ENCODE data around the gene CCDC88C. TPM values are rescaled to one million over a fixed set of nuclear protein-coding genes. Genes with fewer than 3 reads are reported as not detected.

Gene CCDC88C
- total RNA-seq, 2 donors from 2014 or later: 36.3 to 57.4 TPM

DNA sequence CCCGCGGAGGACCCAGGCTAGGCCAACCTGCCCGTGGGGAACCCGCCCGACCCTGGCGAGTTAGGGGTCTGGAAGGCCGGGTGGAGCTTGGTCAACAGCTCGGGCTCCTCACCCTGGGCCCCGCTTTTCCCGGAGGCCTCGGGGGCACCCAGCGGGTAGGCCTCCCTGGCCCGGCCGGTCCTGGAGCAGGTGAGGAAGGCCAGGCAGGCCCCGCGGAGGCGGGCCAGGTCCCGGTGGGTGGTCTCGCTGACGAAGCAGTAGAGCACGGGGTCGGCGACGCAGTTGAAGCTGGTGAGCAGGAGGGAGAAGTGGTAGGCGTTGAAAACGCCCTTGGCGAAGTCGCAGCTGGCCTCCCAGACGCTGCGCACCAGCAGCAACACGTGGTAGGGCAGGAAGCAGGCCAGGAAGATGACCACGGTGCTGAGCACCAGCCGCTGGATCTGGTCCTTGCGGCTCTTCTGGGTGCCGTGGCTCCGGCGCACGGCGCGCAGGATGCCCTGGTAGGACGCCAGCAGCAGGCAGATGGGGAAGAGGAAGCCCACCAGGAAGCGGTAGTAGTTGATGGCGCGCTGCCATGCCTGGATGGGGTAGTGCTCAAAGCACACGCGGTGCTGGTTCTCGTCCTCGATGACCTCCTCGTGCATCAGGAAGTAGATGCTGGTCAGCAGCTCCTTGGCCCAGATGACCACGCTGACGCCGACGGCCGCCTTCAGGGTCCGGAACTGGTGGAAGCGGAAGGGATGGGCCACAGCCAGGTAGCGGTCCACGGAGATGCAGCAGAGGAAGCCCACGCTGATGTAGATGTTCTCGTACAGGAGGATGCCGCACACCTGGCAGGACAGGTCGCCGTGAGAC lies 183.5 kb downstream of the CCDC88C start:
- 89 to 90% methylated on average over 55 to 58 of the region's 63 CpGs for WGBS, 2 donors
- H3K4me1 ChIP-seq: no peaks in the 10 kb centered on the region
- peaks cover 0 to 8% (median 0%) of the 10 kb centered on the region in 3 donors for H3K9me3 ChIP-seq
- intact Hi-C loops (cut with DNase I): no loop called here
- no peak overlapping the region for H3K4me3 ChIP-seq
- DNase-seq (no peak), ATAC-seq (no peak)
- no peaks in the 10 kb centered on the region for H3K27me3 ChIP-seq
- no peaks in the 10 kb centered on the region for H3K36me3 ChIP-seq (replicated peaks in 1 of 2; ENCODE audit: insufficient read depth in 1 of 2, low read depth in 2 of 2)
- TF ChIP-seq POLR2A (IDR thresholded peaks at IDR 0.05): no peak
- TF ChIP-seq, protein P1, sequence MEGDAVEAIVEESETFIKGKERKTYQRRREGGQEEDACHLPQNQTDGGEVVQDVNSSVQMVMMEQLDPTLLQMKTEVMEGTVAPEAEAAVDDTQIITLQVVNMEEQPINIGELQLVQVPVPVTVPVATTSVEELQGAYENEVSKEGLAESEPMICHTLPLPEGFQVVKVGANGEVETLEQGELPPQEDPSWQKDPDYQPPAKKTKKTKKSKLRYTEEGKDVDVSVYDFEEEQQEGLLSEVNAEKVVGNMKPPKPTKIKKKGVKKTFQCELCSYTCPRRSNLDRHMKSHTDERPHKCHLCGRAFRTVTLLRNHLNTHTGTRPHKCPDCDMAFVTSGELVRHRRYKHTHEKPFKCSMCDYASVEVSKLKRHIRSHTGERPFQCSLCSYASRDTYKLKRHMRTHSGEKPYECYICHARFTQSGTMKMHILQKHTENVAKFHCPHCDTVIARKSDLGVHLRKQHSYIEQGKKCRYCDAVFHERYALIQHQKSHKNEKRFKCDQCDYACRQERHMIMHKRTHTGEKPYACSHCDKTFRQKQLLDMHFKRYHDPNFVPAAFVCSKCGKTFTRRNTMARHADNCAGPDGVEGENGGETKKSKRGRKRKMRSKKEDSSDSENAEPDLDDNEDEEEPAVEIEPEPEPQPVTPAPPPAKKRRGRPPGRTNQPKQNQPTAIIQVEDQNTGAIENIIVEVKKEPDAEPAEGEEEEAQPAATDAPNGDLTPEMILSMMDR (IDR thresholded peaks at IDR 0.05): no peak
- no peak overlapping the region for H3K27ac ChIP-seq

GRCh38 chr14:91232603-91233002 lies 185.0 kb downstream of the CCDC88C start:
- no peak for ATAC-seq
- Histone ChIP-seq H3K4me1 (no peaks in the 10 kb centered on the region), H3K9me3 (peaks cover 0 to 8% (median 0%) of the 10 kb centered on the region in 3 donors), H3K36me3 (replicated peaks in 1 of 2; ENCODE audit: insufficient read depth in 1 of 2, low read depth in 2 of 2) (no peaks in the 10 kb centered on the region), H3K27me3 (no peaks in the 10 kb centered on the region), H3K4me3 (no peak overlapping the region), H3K27ac (no peak overlapping the region)
- DNase-seq: no peak
- WGBS, 2 donors: 74 to 100% methylated on average over 1 to 2 of the region's 2 CpGs
- TF ChIP-seq, protein P1 (IDR thresholded peaks at IDR 0.05): no peak
- no peak for TF ChIP-seq POLR2A (IDR thresholded peaks at IDR 0.05)
- intact Hi-C loops (cut with DNase I): no loop called here

GRCh38 chr14:91232052-91232451 lies 185.6 kb downstream of the CCDC88C start:
- TF ChIP-seq, protein P1 (IDR thresholded peaks at IDR 0.05): no peak
- no peak for TF ChIP-seq POLR2A (IDR thresholded peaks at IDR 0.05)
- WGBS, 2 donors: 74 to 86% methylated on average over 2 of the region's 2 CpGs
- no peak for ATAC-seq
- H3K36me3 ChIP-seq (replicated peaks in 1 of 2; ENCODE audit: insufficient read depth in 1 of 2, low read depth in 2 of 2): no peaks in the 10 kb centered on the region
- H3K4me3 ChIP-seq: no peak overlapping the region
- peaks cover 0 to 8% (median 0%) of the 10 kb centered on the region in 3 donors for H3K9me3 ChIP-seq
- intact Hi-C loops (cut with DNase I): no loop called here
- H3K4me1 ChIP-seq: no peaks in the 10 kb centered on the region
- DNase-seq: no peak
- no peaks in the 10 kb centered on the region for H3K27me3 ChIP-seq
- no peak overlapping the region for H3K27ac ChIP-seq

- H3K36me3 ChIP-seq (replicated peaks in 1 of 2; ENCODE audit: insufficient read depth in 1 of 2, low read depth in 2 of 2): no peaks in the 10 kb centered on the region
- DNase-seq (no peak), ATAC-seq (no peak)
- TF ChIP-seq POLR2A (IDR thresholded peaks at IDR 0.05): no peak
- TF ChIP-seq, protein P1 (IDR thresholded peaks at IDR 0.05): no peak
- no peak overlapping the region for H3K27ac ChIP-seq
- no peaks in the 10 kb centered on the region for H3K27me3 ChIP-seq
- no peaks in the 10 kb centered on the region for H3K4me1 ChIP-seq
- no peak overlapping the region for H3K4me3 ChIP-seq
- H3K9me3 ChIP-seq: peaks cover 0 to 8% (median 0%) of the 10 kb centered on the region in 3 donors
- 73 to 79% methylated on average over 3 of the region's 3 CpGs for WGBS, 2 donors
- intact Hi-C loops (cut with DNase I): no loop called here
Observed at GRCh38 chr14:91231446-91231845, 186.2 kb downstream of the CCDC88C start.
